Measurements from ENCODE around the gene LRRC8E.
A peak's percentile ranks its signal among the peaks of the same experiment; 100 is the strongest.

Gene LRRC8E

GRCh38 chr19:7859831-7860713 is 28.2 kb upstream of the LRRC8E start:
- peaks cover 13% of the 10 kb centered on the region for H3K4me1 Mint-ChIP-seq
- DNase-seq: no peak
- H3K36me3 Mint-ChIP-seq: no peaks in the 10 kb centered on the region
- no peaks in the 10 kb centered on the region for H3K9me3 Mint-ChIP-seq
- no peak overlapping the region for H3K4me3 Mint-ChIP-seq
- peaks cover 60% of the 10 kb centered on the region for H3K27me3 Mint-ChIP-seq
- no peak overlapping the region for H3K27ac Mint-ChIP-seq
- CTCF ChIA-PET: interaction anchor here (2.0 kb wide), 1 partner anchor 58 kb away, joined by 8 read pairs; no protein-coding TSS in a partner anchor

- H3K36me3 Mint-ChIP-seq: no peaks in the 10 kb centered on the region
- CTCF ChIA-PET: interaction anchor here (1.3 to 2.2 kb wide), 4 partner anchors 8 to 59 kb away, joined by 3 to 8 read pairs (median 5); partner anchors contain the start of genes MAP2K7 and SNAPC2
- H3K27me3 Mint-ChIP-seq: peaks cover 69% of the 10 kb centered on the region
- no peaks in the 10 kb centered on the region for H3K9me3 Mint-ChIP-seq
- peaks cover 20% of the 10 kb centered on the region for H3K4me1 Mint-ChIP-seq
- DNase-seq: no peak
- no peak overlapping the region for H3K27ac Mint-ChIP-seq
- H3K4me3 Mint-ChIP-seq: no peak overlapping the region
Measured at GRCh38 chr19:7860714-7861618, 27.3 kb upstream of the LRRC8E start.

GRCh38 chr19:7861619-7862412 is 26.5 kb upstream of the LRRC8E start:
- Mint-ChIP-seq H3K36me3 (no peaks in the 10 kb centered on the region), H3K4me3 (no peak overlapping the region), H3K9me3 (no peaks in the 10 kb centered on the region), H3K27ac (no peak overlapping the region), H3K27me3 (peaks cover 77% of the 10 kb centered on the region), H3K4me1 (peaks cover 20% of the 10 kb centered on the region)
- DNase-seq: no peak
- CTCF ChIA-PET: interaction anchor here (1.2 to 2.2 kb wide), 5 partner anchors 9 to 60 kb away, joined by 3 to 8 read pairs (median 5); partner anchors contain the start of genes MAP2K7 and SNAPC2

- Mint-ChIP-seq H3K27me3 (peaks cover 84% of the 10 kb centered on the region), H3K36me3 (no peaks in the 10 kb centered on the region), H3K9me3 (no peaks in the 10 kb centered on the region), H3K27ac (no peak overlapping the region), H3K4me1 (peaks cover 21% of the 10 kb centered on the region), H3K4me3 (no peak overlapping the region)
- CTCF ChIA-PET: interaction anchor here (1.2 to 2.2 kb wide), 4 partner anchors 41 to 60 kb away, joined by 3 to 8 read pairs (median 4); partner anchors contain the start of genes MAP2K7 and SNAPC2
- DNase-seq: peak; percentile 82
Measured at GRCh38 chr19:7862413-7862951, 25.8 kb upstream of the LRRC8E start.

GRCh38 chr19:7863157-7863970 is 24.9 kb upstream of the LRRC8E start:
- no peak for DNase-seq
- peaks cover 93% of the 10 kb centered on the region for H3K27me3 Mint-ChIP-seq
- H3K9me3 Mint-ChIP-seq: no peaks in the 10 kb centered on the region
- H3K4me1 Mint-ChIP-seq: peaks cover 24% of the 10 kb centered on the region
- H3K4me3 Mint-ChIP-seq: no peak overlapping the region
- no peak overlapping the region for H3K27ac Mint-ChIP-seq
- CTCF ChIA-PET: interaction anchor here (2.2 kb wide), 1 partner anchor 57 kb away, joined by 5 read pairs; the partner anchor contains the start of gene SNAPC2
- H3K36me3 Mint-ChIP-seq: no peaks in the 10 kb centered on the region

- no peak overlapping the region for H3K4me3 Mint-ChIP-seq
- H3K4me1 Mint-ChIP-seq: peaks cover 30% of the 10 kb centered on the region
- peak overlapping the region; percentile 37 for H3K27ac Mint-ChIP-seq
- H3K36me3 Mint-ChIP-seq: no peaks in the 10 kb centered on the region
- H3K27me3 Mint-ChIP-seq: peaks cover 99% of the 10 kb centered on the region
- CTCF ChIA-PET: no interaction called here
- H3K9me3 Mint-ChIP-seq: no peaks in the 10 kb centered on the region
- no peak for DNase-seq
Measured at GRCh38 chr19:7863971-7864689, 24.2 kb upstream of the LRRC8E start.

- peaks cover 30% of the 10 kb centered on the region for H3K4me1 Mint-ChIP-seq
- no peak overlapping the region for H3K4me3 Mint-ChIP-seq
- no peak for DNase-seq
Measured at GRCh38 chr19:7864690-7865074, 23.6 kb upstream of the LRRC8E start.

GRCh38 chr19:7865262-7865911 is 22.9 kb upstream of the LRRC8E start:
- Mint-ChIP-seq H3K4me3 (peak overlapping the region; percentile 43), H3K9me3 (no peaks in the 10 kb centered on the region), H3K36me3 (no peaks in the 10 kb centered on the region), H3K4me1 (peaks cover 34% of the 10 kb centered on the region), H3K27ac (peak overlapping the region; percentile 51), H3K27me3 (peaks cover 87% of the 10 kb centered on the region)
- DNase-seq: no peak
- CTCF ChIA-PET: no interaction called here

More at GRCh38 chr19:7864690-7865074, 23.6 kb upstream of the LRRC8E start:
- H3K27ac Mint-ChIP-seq: no peak overlapping the region
- H3K9me3 Mint-ChIP-seq: no peaks in the 10 kb centered on the region
- H3K36me3 Mint-ChIP-seq: no peaks in the 10 kb centered on the region
- H3K27me3 Mint-ChIP-seq: peaks cover 94% of the 10 kb centered on the region
- CTCF ChIA-PET: no interaction called here

- Mint-ChIP-seq H3K4me1 (peaks cover 43% of the 10 kb centered on the region), H3K4me3 (no peak overlapping the region), H3K27ac (no peak overlapping the region), H3K36me3 (no peaks in the 10 kb centered on the region), H3K27me3 (peaks cover 85% of the 10 kb centered on the region), H3K9me3 (no peaks in the 10 kb centered on the region)
- CTCF ChIA-PET: no interaction called here
- DNase-seq: no peak
Measured at GRCh38 chr19:7866399-7867091, 21.8 kb upstream of the LRRC8E start.

GRCh38 chr19:7867092-7867844 is 21.0 kb upstream of the LRRC8E start:
- Mint-ChIP-seq H3K36me3 (no peaks in the 10 kb centered on the region), H3K27me3 (peaks cover 85% of the 10 kb centered on the region), H3K4me3 (no peak overlapping the region), H3K27ac (peak overlapping the region; percentile 7), H3K4me1 (peaks cover 49% of the 10 kb centered on the region), H3K9me3 (no peaks in the 10 kb centered on the region)
- DNase-seq: no peak
- CTCF ChIA-PET: no interaction called here

- Mint-ChIP-seq H3K36me3 (no peaks in the 10 kb centered on the region), H3K9me3 (no peaks in the 10 kb centered on the region), H3K4me3 (peak overlapping the region; percentile 68), H3K27ac (no peak overlapping the region), H3K4me1 (peaks cover 53% of the 10 kb centered on the region), H3K27me3 (peaks cover 85% of the 10 kb centered on the region)
- CTCF ChIA-PET: interaction anchor here (1.2 to 2.0 kb wide), 7 partner anchors 11 to 300 kb away, joined by 3 to 14 read pairs (median 8); partner anchors contain the start of genes MAP2K7 and SNAPC2
- DNase-seq: peak; percentile 50
Measured at GRCh38 chr19:7868326-7868670, 20.0 kb upstream of the LRRC8E start.
